Measurements from ENCODE around the gene PAX2.

The PAX2 gene

DNA sequence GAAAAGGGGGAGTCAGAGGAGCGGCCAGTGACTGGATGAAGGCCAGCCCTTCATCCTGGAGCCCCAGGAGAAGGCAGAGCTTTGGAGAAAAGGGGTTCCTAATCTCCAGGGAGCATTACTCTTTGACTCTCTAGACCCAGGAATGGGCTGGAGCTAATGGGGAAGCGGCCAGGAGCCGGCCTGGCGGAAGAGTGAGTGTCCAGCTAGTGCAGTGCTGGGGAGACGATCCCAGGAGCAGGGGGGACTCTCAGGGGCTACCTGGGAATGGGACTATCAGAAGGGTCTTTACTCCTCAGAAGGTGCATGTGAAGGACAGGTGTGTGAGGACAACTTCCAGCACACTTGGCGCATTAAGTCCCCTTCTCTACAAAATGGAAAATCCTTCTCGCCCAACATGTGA is 2.4 kb upstream of the PAX2 start:
- H3K4me1 ChIP-seq (ENCODE audit: control insufficient read depth in 1 of 2, insufficient read depth in 2 of 2, low read length in 2 of 2): peaks cover 5 to 68% of the 10 kb centered on the region in 2 donors

DNA sequence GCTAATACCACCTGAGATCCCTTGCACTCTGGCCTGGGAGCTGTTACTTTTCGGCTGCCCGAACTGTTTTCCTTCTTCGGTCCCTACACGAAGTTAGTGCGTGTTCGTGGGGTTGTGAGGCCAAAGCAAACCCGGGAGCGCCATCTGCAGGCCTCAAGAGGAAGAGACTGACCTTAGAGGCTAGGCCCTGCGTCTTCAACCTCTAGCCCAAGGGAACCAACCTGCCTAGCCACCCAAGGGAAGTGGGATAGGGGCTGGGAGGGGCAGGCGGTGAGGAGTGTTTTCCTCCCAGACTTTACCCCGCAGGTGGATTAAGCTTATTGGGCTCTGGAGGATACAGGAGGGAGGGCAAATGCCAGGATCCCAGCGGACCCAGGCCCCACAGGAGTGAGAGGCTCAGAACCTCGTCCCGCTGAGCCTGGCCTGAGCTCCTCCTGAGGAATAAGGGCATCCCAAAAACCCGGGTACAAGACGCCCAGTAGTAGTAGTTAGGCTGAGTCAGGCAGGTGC is 1.7 kb upstream of the PAX2 start:
- H3K36me3 ChIP-seq (ENCODE audit: control insufficient read depth in 1 of 2, insufficient read depth in 2 of 2, low read length in 2 of 2): no peaks in the 10 kb centered on the region
- H3K27ac ChIP-seq (ENCODE audit: low read length): no peak overlapping the region
- H3K4me3 ChIP-seq (ENCODE audit: low read depth in 1 of 2, low read length in 2 of 2): peak overlapping the region in 1 of 2 donors; percentile 41
- peaks cover 82% of the 10 kb centered on the region for H3K27me3 ChIP-seq (ENCODE audit: low read depth, low read length)
- no peaks in the 10 kb centered on the region for H3K9me3 ChIP-seq (ENCODE audit: control insufficient read depth in 1 of 2, low read length in 2 of 2)
- H3K4me1 ChIP-seq (ENCODE audit: control insufficient read depth in 1 of 2, insufficient read depth in 2 of 2, low read length in 2 of 2): peaks cover 5 to 69% of the 10 kb centered on the region in 2 donors

More for the DNA sequence above, 2.4 kb upstream of the PAX2 start:
- H3K27ac ChIP-seq (ENCODE audit: low read length): no peak overlapping the region
- no peaks in the 10 kb centered on the region for H3K9me3 ChIP-seq (ENCODE audit: control insufficient read depth in 1 of 2, low read length in 2 of 2)
- no peak overlapping the region for H3K4me3 ChIP-seq (ENCODE audit: low read depth in 1 of 2, low read length in 2 of 2)
- peaks cover 82% of the 10 kb centered on the region for H3K27me3 ChIP-seq (ENCODE audit: low read depth, low read length)
- H3K36me3 ChIP-seq (ENCODE audit: control insufficient read depth in 1 of 2, insufficient read depth in 2 of 2, low read length in 2 of 2): no peaks in the 10 kb centered on the region

DNA sequence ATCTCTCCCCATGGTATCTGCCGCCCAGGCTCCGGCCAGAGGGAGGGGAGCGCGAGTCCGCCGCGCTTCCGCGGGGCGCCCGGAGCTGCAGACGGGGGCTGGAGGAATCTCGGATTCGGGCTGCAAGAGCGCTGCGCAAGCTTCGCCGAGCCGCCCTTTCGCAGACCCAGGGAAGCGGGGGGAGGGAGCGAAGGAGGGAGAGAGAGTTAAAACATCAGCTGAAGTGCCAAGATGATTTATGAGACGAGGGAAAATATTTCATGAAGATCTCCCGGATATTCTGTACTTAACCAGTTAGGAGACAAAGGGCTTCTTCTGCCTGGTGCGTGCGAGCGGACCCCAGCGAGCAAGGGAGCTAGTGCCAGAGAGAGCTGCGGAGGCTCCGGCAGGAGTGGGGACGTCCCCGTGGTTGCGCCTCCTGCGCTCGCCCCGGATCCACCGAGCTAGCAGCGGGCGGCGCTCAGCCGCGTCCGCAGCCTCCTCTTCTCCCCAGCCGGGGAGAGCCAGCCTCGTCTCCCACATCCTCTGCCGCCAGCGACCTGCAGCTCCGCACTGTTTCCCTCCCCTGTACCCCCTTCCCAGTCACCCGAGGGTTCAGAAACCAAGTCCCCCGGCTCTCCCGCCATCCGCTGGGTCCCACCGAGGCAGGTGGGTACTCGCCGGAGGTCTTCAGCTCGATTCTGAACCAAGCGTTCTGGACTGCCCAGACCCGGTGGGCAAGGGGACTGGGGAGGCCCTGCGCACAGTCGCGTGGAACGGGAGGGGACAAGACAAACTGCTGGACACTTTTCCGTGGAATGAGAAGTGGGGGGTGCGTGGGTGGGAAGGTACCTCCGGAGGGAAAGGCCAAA is 1.0 kb upstream of the PAX2 start:
- H3K9me3 ChIP-seq (ENCODE audit: control insufficient read depth in 1 of 2, low read length in 2 of 2): no peaks in the 10 kb centered on the region
- H3K27ac ChIP-seq (ENCODE audit: low read length): no peak overlapping the region
- peaks cover 82% of the 10 kb centered on the region for H3K27me3 ChIP-seq (ENCODE audit: low read depth, low read length)
- no peaks in the 10 kb centered on the region for H3K36me3 ChIP-seq (ENCODE audit: control insufficient read depth in 1 of 2, insufficient read depth in 2 of 2, low read length in 2 of 2)
- peak overlapping the region; percentile 16 to 41 for H3K4me3 ChIP-seq (ENCODE audit: low read depth in 1 of 2, low read length in 2 of 2)
- peaks cover 5 to 75% of the 10 kb centered on the region in 2 donors for H3K4me1 ChIP-seq (ENCODE audit: control insufficient read depth in 1 of 2, insufficient read depth in 2 of 2, low read length in 2 of 2)

DNA sequence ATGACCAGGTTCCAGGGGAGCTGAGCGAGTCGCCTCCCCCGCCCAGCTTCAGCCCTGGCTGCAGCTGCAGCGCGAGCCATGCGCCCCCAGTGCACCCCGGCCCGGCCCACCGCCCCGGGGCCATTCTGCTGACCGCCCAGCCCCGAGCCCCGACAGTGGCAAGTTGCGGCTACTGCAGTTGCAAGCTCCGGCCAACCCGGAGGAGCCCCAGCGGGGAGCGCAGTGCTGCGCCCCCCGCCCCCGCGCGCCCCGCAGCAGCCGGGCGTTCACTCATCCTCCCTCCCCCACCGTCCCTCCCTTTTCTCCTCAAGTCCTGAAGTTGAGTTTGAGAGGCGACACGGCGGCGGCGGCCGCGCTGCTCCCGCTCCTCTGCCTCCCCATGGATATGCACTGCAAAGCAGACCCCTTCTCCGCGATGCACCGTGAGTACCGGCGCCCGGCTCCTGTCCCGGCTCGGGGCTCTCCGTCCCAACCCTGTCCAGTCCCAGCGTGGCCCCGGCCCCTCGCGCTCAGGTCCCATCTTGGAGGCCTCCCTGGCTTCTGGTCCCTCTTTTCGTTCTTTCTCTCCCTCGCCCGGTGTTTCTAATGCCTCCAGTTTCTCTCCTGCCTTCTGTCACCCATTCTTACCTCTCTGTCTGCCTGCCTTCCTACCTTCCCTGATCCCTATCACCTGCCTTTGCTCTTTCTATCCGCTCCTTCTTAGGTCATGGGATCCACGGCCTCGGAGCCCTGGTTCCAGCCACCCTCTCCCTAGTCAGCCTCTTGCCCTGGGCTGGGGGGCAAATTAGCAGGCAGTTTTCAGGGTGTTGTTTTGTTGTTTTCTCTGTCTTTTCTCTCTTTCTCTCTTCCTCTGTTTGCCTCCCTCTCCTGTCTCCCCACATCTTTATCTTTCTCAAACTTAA is 751 bp downstream of the PAX2 start:
- Histone ChIP-seq H3K4me1 (ENCODE audit: control insufficient read depth in 1 of 2, insufficient read depth in 2 of 2, low read length in 2 of 2) (peaks cover 5 to 73% of the 10 kb centered on the region in 2 donors), H3K27me3 (ENCODE audit: low read depth, low read length) (peaks cover 81% of the 10 kb centered on the region), H3K4me3 (ENCODE audit: low read depth in 1 of 2, low read length in 2 of 2) (peak overlapping the region in 1 of 2 donors; percentile 49)

DNA sequence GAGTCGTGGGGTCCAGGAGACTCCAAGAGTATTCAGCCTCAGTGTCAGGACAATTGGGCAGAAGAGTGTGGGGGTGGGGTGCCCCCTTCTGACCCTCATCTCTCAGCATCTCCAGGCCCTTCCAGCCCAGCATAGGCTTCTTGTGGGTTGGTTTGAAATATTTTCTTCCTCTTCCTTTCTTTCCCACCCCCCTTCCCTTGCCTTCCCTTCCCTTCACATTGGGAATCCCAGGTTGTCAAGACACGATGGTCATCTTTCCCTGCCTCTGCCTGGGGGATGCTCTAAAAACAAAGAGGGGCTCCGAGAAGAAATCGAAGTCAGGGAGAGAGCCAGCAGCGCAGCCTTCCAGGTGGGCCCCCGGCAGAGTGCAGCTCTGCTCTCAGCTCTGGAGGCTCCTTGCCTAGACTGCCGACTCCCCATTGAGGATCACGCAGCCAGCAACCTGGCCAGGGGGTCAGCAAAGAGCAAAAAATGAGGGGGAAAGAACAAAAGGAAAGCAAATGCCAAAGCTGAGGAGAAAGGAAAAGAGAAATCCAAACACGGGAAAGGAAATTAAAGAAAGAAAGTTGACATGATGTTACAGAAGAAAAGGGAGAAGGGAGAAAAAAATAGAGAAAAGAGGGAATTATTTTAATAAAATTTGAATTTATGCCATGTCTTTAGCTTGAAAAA is 1.5 kb downstream of the PAX2 start:
- Histone ChIP-seq H3K4me1 (ENCODE audit: control insufficient read depth in 1 of 2, insufficient read depth in 2 of 2, low read length in 2 of 2) (peaks cover 5 to 67% of the 10 kb centered on the region in 2 donors), H3K4me3 (ENCODE audit: low read depth in 1 of 2, low read length in 2 of 2) (no peak overlapping the region), H3K27me3 (ENCODE audit: low read depth, low read length) (peaks cover 81% of the 10 kb centered on the region), H3K36me3 (ENCODE audit: control insufficient read depth in 1 of 2, insufficient read depth in 2 of 2, low read length in 2 of 2) (no peaks in the 10 kb centered on the region), H3K9me3 (ENCODE audit: control insufficient read depth in 1 of 2, low read length in 2 of 2) (no peaks in the 10 kb centered on the region), H3K27ac (ENCODE audit: low read length) (no peak overlapping the region)

More for the DNA sequence above, 751 bp downstream of the PAX2 start:
- no peaks in the 10 kb centered on the region for H3K9me3 ChIP-seq (ENCODE audit: control insufficient read depth in 1 of 2, low read length in 2 of 2)
- no peaks in the 10 kb centered on the region for H3K36me3 ChIP-seq (ENCODE audit: control insufficient read depth in 1 of 2, insufficient read depth in 2 of 2, low read length in 2 of 2)
- no peak overlapping the region for H3K27ac ChIP-seq (ENCODE audit: low read length)

DNA sequence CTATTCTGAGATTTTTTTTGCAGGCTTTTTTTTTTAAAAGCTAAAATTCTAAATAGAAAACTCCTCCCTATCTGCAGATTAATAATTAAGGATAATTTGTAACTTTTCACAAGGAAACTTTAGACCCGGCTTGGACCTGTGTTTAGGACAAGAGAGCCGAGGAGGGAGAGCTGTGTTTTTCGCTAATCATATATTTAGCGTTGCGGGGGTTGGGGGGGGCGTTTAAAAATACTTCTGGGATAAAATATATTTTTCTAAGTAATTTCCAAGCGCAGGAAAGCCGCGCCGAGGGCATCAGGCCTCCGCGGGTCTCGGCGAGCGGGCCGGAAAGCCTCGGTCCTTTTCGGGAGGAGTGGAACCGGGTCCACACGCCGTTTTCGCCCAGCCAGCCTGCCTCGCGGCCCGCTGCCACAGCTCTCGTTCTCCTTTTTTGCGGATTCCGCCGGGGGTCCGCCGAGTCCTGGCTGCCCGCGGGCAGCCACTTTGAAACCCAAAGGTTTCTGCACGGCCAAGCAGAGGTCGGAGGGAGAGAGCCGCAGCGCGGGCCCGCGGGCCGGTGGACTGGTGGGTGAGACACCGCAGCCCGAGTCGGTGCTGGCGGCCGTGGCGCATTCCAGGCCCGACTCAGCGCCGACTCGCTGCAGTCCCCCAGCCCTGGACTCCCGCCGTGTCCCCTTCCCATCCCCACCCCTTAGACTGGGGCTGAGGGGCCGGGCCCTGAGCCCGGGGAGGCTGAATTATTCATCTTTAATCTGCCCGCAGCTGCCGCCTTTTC is 2.3 kb downstream of the PAX2 start:
- H3K27me3 ChIP-seq (ENCODE audit: low read depth, low read length): peaks cover 82% of the 10 kb centered on the region
- H3K36me3 ChIP-seq (ENCODE audit: control insufficient read depth in 1 of 2, insufficient read depth in 2 of 2, low read length in 2 of 2): no peaks in the 10 kb centered on the region
- no peak overlapping the region for H3K27ac ChIP-seq (ENCODE audit: low read length)
- H3K9me3 ChIP-seq (ENCODE audit: control insufficient read depth in 1 of 2, low read length in 2 of 2): no peaks in the 10 kb centered on the region
- peak overlapping the region in 1 of 2 donors; percentile 40 for H3K4me3 ChIP-seq (ENCODE audit: low read depth in 1 of 2, low read length in 2 of 2)
- H3K4me1 ChIP-seq (ENCODE audit: control insufficient read depth in 1 of 2, insufficient read depth in 2 of 2, low read length in 2 of 2): peaks cover 5 to 61% of the 10 kb centered on the region in 2 donors

DNA sequence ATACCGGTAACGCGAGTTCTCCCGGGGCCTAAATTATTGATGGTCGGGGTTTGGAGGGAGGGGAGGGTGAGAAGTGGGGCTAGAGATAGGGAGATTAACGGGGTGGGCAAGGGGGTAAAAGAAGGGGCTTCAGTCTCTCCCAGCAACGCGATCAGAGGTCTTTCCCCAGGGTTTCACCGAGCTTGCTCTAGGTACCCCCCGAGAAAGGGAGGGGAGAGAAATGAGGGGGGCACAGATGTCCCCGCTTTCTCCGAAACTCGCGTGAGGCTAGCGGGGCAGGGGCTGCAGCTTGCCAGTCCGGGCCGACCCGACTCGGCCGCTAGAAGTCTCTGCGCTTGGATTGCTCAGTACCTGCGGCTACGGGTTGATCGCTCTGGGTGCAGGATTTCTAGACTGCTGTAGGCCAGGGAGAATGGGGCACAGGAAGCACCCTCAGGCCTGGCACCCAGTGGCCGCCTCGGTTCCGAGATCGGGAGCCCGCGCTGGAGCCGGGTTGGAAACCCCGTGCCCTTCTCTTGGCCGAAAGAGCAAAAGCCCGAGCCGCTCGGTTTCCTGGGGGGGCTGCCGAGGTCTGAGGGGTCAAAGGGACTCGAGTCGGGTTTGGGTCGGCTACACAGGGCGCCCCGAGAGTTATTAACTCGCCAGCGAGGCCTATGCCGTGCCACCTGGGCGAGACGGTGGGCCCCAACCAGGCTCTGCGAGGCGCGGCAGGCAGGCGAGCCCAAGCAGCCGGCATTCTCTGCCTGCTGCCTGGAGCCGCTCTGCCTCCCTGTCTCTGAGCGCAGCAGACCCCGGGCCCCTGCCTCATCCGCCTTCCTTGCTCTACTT is 3.1 kb downstream of the PAX2 start:
- Histone ChIP-seq H3K27me3 (ENCODE audit: low read depth, low read length) (peaks cover 80% of the 10 kb centered on the region), H3K4me3 (ENCODE audit: low read depth in 1 of 2, low read length in 2 of 2) (peak overlapping the region in 1 of 2 donors; percentile 33), H3K4me1 (ENCODE audit: control insufficient read depth in 1 of 2, insufficient read depth in 2 of 2, low read length in 2 of 2) (peaks cover 5 to 60% of the 10 kb centered on the region in 2 donors), H3K9me3 (ENCODE audit: control insufficient read depth in 1 of 2, low read length in 2 of 2) (no peaks in the 10 kb centered on the region), H3K27ac (ENCODE audit: low read length) (no peak overlapping the region), H3K36me3 (ENCODE audit: control insufficient read depth in 1 of 2, insufficient read depth in 2 of 2, low read length in 2 of 2) (no peaks in the 10 kb centered on the region)

DNA sequence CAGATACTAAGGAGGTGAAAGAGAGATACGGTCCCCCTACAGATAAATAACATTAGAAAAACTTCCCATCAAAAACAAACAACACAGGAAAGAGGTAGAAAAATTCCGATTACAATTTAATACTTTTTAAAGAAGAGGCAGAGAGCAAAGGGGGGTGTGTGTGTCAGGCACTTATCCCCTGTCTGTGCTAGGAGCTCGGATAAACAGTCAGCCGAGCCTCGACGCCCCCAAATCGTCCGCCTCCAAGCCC is 3.6 kb downstream of the PAX2 start:
- H3K4me1 ChIP-seq (ENCODE audit: control insufficient read depth in 1 of 2, insufficient read depth in 2 of 2, low read length in 2 of 2): peaks cover 0 to 55% of the 10 kb centered on the region in 2 donors
- H3K27me3 ChIP-seq (ENCODE audit: low read depth, low read length): peaks cover 80% of the 10 kb centered on the region
- no peaks in the 10 kb centered on the region for H3K36me3 ChIP-seq (ENCODE audit: control insufficient read depth in 1 of 2, insufficient read depth in 2 of 2, low read length in 2 of 2)
- H3K9me3 ChIP-seq (ENCODE audit: control insufficient read depth in 1 of 2, low read length in 2 of 2): no peaks in the 10 kb centered on the region
- no peak overlapping the region for H3K4me3 ChIP-seq (ENCODE audit: low read depth in 1 of 2, low read length in 2 of 2)
- H3K27ac ChIP-seq (ENCODE audit: low read length): no peak overlapping the region

DNA sequence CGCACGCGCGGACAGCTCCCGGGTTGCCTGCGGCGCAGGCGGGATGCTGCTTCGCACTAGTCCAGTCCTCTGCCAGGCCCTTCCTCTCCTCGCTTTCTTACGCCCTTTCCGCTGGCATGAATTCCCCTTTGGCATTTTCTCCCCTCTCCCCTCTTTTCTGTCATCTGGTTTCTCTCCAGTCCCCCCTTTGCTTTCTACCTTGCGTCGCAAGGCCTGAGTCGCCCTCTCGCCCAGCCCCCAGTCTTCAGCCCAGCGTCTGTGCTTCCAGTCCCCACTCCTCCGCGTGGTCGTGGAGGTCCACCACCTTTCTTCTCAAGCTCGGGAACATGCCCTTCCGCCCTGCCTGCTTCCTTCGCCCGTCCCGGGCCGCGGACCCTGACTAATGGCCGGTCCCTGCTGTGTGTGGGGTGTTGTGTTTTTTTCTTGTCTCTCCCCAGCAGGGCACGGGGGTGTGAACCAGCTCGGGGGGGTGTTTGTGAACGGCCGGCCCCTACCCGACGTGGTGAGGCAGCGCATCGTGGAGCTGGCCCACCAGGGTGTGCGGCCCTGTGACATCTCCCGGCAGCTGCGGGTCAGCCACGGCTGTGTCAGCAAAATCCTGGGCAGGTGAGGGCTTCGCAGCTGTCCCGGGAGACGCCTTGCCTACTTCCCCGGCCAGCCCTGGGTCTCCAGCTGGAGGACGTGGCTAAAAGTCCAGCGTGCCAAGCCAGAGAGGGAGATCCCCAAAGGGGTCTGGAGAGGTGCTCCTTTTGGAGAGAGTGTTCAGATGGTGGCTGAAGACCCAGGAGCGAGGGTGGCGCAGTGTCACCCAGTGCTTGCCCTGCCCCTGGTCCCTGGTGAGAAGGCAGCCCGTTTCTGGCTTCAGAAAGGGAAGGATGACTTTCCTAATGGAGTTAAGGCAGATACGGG is 4.2 kb downstream of the PAX2 start:
- Histone ChIP-seq H3K36me3 (ENCODE audit: control insufficient read depth in 1 of 2, insufficient read depth in 2 of 2, low read length in 2 of 2) (no peaks in the 10 kb centered on the region), H3K9me3 (ENCODE audit: control insufficient read depth in 1 of 2, low read length in 2 of 2) (no peaks in the 10 kb centered on the region), H3K4me3 (ENCODE audit: low read depth in 1 of 2, low read length in 2 of 2) (no peak overlapping the region), H3K27me3 (ENCODE audit: low read depth, low read length) (peaks cover 80% of the 10 kb centered on the region), H3K27ac (ENCODE audit: low read length) (no peak overlapping the region), H3K4me1 (ENCODE audit: control insufficient read depth in 1 of 2, insufficient read depth in 2 of 2, low read length in 2 of 2) (peaks cover 0 to 49% of the 10 kb centered on the region in 2 donors)

All from muscle layer of duodenum (tissue), 2 donors.